NCI-H2196 treated with DMSO at 0.1 percent for 48 hours (cell line): ENCODE data around the gene STARD5.

Experiments used
- DNase-seq: peaks from one replicate; lab custom pipeline; 2025; ENCODE audit not compliant: unreplicated experiment; lab: John Stamatoyannopoulos, UW

Gene STARD5

GRCh38 chr15:81295486-81296121, 28.3 kb downstream of the STARD5 start:
- no peak for DNase-seq

- DNase-seq: no peak
Observed at GRCh38 chr15:81294516-81294880, 29.4 kb downstream of the STARD5 start.

- no peak for DNase-seq
Observed at GRCh38 chr15:81293728-81294515, 30.0 kb downstream of the STARD5 start.

GRCh38 chr15:81292523-81293001, 31.4 kb downstream of the STARD5 start:
- no peak for DNase-seq

GRCh38 chr15:81291916-81292522, 31.9 kb downstream of the STARD5 start:
- DNase-seq: no peak

GRCh38 chr15:81289910-81290309, 34.0 kb downstream of the STARD5 start:
- DNase-seq: no peak

GRCh38 chr15:81288616-81289015, 35.3 kb downstream of the STARD5 start:
- DNase-seq: no peak

GRCh38 chr15:81288040-81288439, 35.9 kb downstream of the STARD5 start:
- DNase-seq: no peak

- no peak for DNase-seq
Observed at GRCh38 chr15:81286621-81287121, 37.3 kb downstream of the STARD5 start.

- no peak for DNase-seq
Observed at GRCh38 chr15:81285461-81285860, 38.5 kb downstream of the STARD5 start.

- DNase-seq: no peak
Observed at GRCh38 chr15:81284256-81285031, 39.5 kb downstream of the STARD5 start.

GRCh38 chr15:81282911-81283310, 41.0 kb downstream of the STARD5 start:
- no peak for DNase-seq

GRCh38 chr15:81282606-81282895, 41.4 kb downstream of the STARD5 start:
- no peak for DNase-seq

GRCh38 chr15:81281766-81282605, 42.0 kb downstream of the STARD5 start:
- no peak for DNase-seq

- DNase-seq: no peak
Observed at GRCh38 chr15:81281456-81281735, 42.5 kb downstream of the STARD5 start.

GRCh38 chr15:81280696-81281455, 43.1 kb downstream of the STARD5 start:
- no peak for DNase-seq

- DNase-seq: no peak
Observed at GRCh38 chr15:81279621-81280485, 44.1 kb downstream of the STARD5 start.

- no peak for DNase-seq
Observed at GRCh38 chr15:81278306-81279029, 45.5 kb downstream of the STARD5 start.
